ENCODE measurements around the gene CDH13.

Gene CDH13

GRCh38 chr16:83847371-83848225 lies 1220.8 kb downstream of the CDH13 start:
- Histone ChIP-seq H3K4me3 (ENCODE audit: low read depth, low read length) (no peak overlapping the region), H3K36me3 (ENCODE audit: control insufficient read depth in 2 of 2, insufficient read depth in 1 of 2, low read length in 2 of 2) (no peaks in the 10 kb centered on the region), H3K9me3 (ENCODE audit: control insufficient read depth, insufficient read depth, low read depth, low read length) (no peaks in the 10 kb centered on the region), H3K27ac (ENCODE audit: extremely low read depth, low read depth, low read length) (no peak overlapping the region), H3K4me1 (ENCODE audit: control insufficient read depth, insufficient read depth, low read length) (no peaks in the 10 kb centered on the region)
- ChIA-PET POLR2A (no interaction called here), CTCF (interaction anchor here (0.6 kb wide), 1 partner anchor 22 kb away, joined by 3 read pairs; no protein-coding TSS in a partner anchor)
- TF ChIP-seq ZNF513 (tag by site-specific recombination; IDR thresholded peaks at IDR 0.05) = no peak
- TF ChIP-seq OVOL3 (tag by site-specific recombination; IDR thresholded peaks at IDR 0.05) = no peak
- TF ChIP-seq ZNF169 (tag by site-specific recombination; IDR thresholded peaks at IDR 0.05) = no peak
- no peak for TF ChIP-seq ZNF391 (tag by site-specific recombination; IDR thresholded peaks at IDR 0.05; ENCODE audit: borderline replicate concordance, low read depth)
- no peak for TF ChIP-seq ZNF157 (tag by site-specific recombination; IDR thresholded peaks at IDR 0.05)
- no peak for TF ChIP-seq OSR2 (tag by site-specific recombination; IDR thresholded peaks at IDR 0.05)
- TF ChIP-seq ZNF10 (tag by site-specific recombination; IDR thresholded peaks at IDR 0.05) = no peak
- TF ChIP-seq ZNF140 (tag by site-specific recombination; IDR thresholded peaks at IDR 0.05) = no peak
- TF ChIP-seq ZNF26 (tag by site-specific recombination; IDR thresholded peaks at IDR 0.05) = no peak
- TF ChIP-seq ZNF292 (tag by site-specific recombination; IDR thresholded peaks at IDR 0.05; ENCODE audit: borderline replicate concordance, low read depth) = no peak
- no peak for TF ChIP-seq ZBTB17 (tag by site-specific recombination; IDR thresholded peaks at IDR 0.05)
- no peak for TF ChIP-seq ZNF19 (tag by site-specific recombination; IDR thresholded peaks at IDR 0.05; ENCODE audit: low read depth)

- ChIA-PET POLR2A (no interaction called here), CTCF (no interaction called here)
- Histone ChIP-seq H3K36me3 (ENCODE audit: control insufficient read depth in 2 of 2, insufficient read depth in 1 of 2, low read length in 2 of 2) (no peaks in the 10 kb centered on the region), H3K27ac (ENCODE audit: extremely low read depth, low read depth, low read length) (no peak overlapping the region), H3K4me1 (ENCODE audit: control insufficient read depth, insufficient read depth, low read length) (no peaks in the 10 kb centered on the region), H3K4me3 (ENCODE audit: low read depth, low read length) (no peak overlapping the region), H3K9me3 (ENCODE audit: control insufficient read depth, insufficient read depth, low read depth, low read length) (no peaks in the 10 kb centered on the region)
- TF ChIP-seq ZNF621 (tag by site-specific recombination; IDR thresholded peaks at IDR 0.05) (no peak), HOXA7 (CRISPR knock-in tag; IDR thresholded peaks at IDR 0.05; ENCODE audit: borderline replicate concordance) (no peak), ZNF248 (tag by site-specific recombination; IDR thresholded peaks at IDR 0.05) (no peak), MYNN (tag by site-specific recombination; IDR thresholded peaks at IDR 0.05; ENCODE audit: borderline replicate concordance) (no peak), ZNF549 (tag by site-specific recombination; IDR thresholded peaks at IDR 0.05) (no peak), ZNF394 (tag by site-specific recombination; IDR thresholded peaks at IDR 0.05; ENCODE audit: borderline replicate concordance) (no peak), ZFP3 (tag by site-specific recombination; IDR thresholded peaks at IDR 0.05; ENCODE audit: low read depth) (no peak), ZNF701 (tag by site-specific recombination; IDR thresholded peaks at IDR 0.05) (no peak)
Observed at GRCh38 chr16:83849421-83849820, 1222.7 kb downstream of the CDH13 start.

All from HEK293 (cell line).